Activated gamma-delta T cell (primary cell): ENCODE measurements around the gene GDPD3.

Source experiments
- DNase-seq: peaks from one replicate; lab custom pipeline; 2025; lab: John Stamatoyannopoulos, UW

Gene GDPD3

DNA sequence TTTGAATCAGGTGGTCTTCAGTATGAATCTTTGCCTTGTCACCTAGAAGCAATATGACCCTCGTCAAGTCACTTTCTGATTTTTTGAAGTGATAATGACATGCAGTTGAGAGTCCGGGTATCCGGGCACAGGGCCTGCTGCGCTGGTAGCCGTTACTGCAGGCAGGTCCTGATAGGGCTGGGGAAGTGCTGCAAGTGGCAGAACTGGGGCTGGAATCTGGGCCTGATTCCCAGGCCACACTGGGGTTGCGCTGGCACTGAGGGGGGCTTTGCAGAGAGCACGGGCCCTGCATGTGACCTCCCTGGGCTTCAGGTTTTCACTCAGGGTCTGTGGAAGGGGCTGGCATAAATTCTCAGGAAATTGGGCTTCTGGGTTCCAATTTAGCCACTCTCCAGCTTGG is 34.6 kb downstream of the GDPD3 start:
- DNase-seq: no peak

DNA sequence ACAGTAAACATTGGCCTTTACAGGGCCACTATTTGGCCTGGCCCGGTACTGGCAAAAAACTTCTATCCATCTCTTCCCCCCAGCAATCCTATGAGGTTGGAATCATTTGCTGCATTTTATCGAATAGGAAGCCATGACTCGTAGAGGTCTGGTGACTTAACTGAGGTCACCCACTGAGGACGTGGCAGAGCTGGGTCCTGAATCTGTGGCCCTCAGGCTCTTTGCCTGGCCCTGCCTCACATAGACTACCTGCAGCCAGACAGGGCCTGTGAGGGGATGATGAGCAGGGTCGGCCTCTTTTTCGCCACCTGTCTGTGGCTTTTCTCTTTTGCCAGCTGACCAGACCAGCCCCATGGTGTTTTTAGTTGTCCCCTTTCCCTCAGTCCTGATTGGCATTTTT is 35.7 kb downstream of the GDPD3 start:
- no peak for DNase-seq

DNA sequence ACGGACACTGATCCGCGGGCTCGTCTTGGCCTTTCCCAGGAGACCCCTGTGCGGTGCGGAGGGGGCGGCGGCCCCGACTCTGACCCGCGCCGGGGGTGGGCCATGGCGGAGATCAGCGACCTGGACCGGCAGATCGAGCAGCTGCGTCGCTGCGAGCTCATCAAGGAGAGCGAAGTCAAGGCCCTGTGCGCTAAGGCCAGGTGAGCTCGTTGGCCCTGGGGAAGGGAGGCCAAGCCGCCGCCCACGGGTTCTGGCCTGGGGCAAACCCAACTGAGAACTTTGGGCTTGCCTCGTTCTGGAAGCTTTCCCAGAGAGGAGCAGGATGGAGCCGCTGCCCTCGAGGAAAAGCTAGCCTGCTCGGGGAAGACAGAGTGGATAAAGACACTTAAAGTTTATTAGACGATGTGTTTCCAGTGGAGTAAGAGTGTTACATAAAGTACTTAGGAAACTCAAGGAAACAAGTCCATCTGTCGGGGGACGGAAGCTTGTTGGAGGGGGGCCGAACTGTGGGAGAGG is 37.0 kb downstream of the GDPD3 start:
- DNase-seq: no peak

DNA sequence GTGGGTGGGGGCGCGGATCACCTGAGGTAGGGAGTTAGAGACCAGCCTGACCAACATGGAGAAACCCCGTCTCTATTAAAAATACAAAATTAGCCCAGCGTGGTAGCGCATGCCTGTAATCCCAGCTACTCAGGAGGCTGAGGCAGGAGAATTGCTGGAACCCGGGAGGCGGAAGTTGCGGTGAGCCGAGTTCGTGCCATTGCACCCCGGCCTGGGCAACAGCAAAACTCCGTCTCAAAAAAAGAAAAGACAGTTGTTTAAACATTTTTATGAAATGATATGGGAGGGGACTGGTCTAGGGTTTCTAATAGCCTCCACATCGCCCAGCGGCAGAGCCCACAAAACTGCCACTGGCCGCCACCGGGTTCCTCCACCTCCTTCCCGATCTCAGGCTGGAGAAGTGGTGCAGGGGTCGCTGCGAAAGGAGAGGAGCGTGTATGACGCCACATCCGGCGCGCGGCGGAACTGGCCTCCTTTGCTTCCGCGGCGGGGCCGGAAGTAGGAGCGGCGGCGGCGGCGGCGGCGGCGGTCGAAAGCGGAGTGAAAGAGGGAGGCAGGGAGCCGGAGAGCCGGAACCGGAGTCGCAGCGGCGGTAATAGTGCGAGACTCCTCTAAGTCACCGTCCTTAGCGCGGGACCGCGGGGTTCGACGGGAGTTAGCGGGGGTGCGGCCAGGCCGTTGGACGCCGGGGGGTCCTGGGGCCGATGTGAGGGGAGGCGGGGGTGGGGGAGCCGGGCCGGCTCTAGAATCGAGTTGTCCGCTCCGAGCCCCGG is 37.6 kb downstream of the GDPD3 start, which contains the start of gene PPP4C:
Gene PPP4C (plus strand): TSS at position 492 of the 773 bp plus-strand sequence. CDS start 384 bp downstream, outside the sequence.
- DNase-seq: peak; percentile 93

DNA sequence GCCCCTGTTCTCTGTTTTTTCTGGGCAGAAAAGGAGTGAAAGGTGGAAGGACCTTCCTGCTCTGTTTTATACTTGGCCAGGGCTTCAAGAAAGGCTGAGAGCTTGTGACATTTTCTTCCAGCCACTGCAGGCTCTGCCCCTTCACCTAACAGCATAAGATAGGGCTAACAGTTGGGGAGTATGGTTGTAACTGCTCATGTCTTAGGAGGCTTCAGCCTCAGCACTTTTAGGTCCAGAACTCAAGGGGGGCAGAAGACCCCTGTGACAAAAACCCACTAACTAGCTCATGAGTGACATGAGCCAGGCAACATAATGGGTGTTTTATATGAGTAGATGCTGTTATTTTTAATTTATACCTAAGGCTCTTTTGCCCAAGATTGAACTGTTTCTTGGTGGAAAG is 42.8 kb downstream of the GDPD3 start:
- DNase-seq: no peak

DNA sequence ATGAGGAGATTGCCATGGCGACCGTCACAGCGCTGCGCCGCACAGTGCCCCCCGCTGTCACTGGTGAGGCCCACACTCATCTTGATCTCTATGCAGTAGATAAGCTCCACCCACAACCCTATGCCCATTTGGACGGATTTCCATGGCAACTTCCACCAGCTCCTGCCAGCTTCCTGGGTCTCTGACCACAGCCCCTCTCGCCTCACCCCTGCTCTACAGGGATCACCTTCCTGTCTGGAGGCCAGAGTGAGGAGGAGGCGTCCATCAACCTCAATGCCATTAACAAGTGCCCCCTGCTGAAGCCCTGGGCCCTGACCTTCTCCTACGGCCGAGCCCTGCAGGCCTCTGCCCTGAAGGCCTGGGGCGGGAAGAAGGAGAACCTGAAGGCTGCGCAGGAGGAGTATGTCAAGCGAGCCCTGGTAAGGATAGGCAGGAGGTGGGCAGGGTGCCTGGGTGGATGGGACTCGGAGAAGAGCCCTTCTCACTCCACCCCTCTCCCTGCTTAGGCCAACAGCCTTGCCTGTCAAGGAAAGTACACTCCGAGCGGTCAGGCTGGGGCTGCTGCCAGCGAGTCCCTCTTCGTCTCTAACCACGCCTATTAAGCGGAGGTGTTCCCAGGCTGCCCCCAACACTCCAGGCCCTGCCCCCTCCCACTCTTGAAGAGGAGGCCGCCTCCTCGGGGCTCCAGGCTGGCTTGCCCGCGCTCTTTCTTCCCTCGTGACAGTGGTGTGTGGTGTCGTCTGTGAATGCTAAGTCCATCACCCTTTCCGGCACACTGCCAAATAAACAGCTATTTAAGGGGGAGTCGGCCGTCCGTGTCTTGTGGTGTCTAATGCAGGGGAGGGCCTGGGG is 43.5 kb downstream of the GDPD3 start:
- no peak for DNase-seq

DNA sequence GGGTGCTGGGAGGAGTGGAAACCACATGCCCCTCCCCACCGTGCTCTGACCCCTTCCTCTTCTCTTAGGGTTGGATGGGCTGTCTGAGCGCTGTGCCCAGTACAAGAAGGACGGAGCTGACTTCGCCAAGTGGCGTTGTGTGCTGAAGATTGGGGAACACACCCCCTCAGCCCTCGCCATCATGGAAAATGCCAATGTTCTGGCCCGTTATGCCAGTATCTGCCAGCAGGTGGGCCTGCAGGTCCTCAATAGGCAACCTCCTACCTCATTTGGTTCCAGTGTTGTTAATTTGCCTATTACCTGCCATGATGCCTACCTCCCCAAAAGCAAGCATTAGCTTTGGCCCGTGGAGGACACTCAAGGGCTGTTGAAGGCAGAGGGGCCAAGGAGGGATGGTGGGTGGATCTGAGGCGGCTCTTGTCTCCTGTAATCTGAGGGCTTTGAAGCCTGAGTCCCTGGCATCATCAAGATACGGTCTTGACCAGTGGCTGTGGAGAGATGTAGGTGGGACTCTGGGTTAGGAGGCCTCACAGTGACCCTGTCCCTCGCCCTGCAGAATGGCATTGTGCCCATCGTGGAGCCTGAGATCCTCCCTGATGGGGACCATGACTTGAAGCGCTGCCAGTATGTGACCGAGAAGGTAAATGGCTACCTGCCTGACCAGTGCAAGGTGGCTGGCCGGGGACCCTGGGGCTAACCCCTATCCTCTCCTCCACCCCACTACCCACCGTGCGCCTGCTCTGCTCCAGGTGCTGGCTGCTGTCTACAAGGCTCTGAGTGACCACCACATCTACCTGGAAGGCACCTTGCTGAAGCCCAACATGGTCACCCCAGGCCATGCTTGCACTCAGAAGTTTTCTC is 44.4 kb downstream of the GDPD3 start:
- DNase-seq: no peak

DNA sequence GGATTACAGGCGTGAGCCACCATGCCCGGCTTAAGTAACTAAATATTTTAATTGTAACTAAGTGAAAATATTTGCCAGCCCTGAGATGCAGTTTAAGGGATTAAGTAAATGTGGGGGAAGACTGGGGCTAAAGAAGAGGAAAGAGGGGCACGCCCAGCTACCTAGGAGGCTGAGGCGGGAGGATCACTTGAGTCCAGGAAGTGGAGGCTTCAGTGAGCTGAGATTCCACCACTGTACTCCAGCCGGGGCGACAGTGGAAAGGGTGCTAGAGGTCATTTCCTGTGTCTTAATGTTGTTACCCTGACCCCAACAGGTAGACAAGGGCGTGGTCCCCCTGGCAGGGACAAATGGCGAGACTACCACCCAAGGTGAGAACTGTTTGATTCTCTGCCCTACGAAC is 45.0 kb downstream of the GDPD3 start:
- no peak for DNase-seq

DNA sequence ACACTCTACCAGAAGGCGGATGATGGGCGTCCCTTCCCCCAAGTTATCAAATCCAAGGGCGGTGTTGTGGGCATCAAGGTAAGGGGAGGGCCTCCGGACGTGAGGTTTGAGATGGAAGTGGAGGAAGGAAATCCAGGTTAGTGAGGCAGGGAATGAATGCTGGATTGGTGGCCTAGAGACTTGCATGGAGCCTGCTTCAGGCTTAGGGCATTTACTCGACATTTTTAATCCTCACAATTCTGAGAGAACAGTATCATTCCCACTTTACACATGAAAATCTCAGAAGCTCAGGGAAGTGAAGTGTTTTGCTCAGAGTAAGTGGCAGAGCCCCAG is 45.8 kb downstream of the GDPD3 start:
- DNase-seq: no peak

DNA sequence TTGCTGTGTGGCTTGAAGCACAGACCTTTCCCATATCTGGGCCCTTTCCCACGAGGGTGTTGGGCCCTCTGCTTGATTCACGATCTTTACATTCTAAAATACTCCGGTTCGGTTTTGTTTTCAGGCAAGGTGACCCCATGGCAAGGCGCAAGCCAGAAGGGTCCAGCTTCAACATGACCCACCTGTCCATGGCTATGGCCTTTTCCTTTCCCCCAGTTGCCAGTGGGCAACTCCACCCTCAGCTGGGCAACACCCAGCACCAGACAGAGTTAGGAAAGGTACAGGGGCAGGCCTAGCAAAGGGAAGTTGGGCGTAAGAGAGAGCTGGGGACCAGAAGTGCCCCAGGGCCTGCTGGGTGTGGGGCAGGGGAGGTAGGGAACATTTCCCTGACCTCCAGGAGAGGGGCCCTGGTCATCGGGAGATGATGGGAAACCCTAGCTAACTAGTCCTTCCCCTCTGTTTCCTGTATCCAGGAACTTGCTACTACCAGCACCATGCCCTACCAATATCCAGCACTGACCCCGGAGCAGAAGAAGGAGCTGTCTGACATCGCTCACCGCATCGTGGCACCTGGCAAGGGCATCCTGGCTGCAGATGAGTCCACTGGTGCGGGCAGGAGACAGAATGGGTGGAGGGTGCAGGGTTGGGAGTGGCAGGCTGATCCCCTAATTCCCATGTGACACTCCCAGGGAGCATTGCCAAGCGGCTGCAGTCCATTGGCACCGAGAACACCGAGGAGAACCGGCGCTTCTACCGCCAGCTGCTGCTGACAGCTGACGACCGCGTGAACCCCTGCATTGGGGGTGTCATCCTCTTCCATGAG is 46.4 kb downstream of the GDPD3 start:
- no peak for DNase-seq

DNA sequence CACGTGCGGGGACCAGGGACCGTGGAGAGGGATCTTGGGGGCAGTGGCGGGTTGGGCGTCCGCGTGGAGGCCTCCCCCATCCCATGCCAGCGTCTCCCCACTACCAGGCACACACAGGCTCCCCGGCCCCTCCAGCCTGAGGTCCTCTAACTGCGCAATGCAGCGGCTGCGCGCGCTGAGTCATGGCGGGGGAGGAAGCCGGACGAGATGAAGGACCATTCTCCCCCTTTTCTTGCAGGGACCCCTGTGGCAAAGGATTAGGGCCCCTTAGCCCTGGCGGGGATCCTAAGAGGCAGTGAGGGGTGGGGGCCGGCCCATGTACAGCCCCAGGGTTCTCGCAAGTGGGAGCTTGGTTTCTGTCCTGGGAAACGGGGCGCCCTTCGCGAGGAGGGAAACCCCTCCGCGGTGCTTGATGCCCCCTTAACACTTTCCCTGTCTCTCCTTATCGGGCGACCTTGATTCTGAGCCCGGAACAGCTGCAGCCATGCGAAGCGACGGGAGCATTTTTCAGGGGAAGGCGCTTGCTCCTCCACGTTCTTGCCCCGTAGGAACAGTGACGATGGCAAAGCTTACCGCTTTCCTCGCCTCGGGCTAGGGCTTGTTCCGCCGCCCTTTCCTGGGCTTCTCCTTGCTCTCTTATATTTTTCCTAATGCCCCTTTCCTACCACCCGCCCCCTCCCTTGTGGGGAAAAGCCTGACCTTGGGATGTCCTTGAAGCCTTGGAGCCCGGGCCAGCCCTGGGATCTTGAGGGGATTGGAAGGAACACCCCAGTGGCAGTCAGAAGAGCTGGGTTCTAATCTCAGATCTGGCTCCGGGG is 47.2 kb downstream of the GDPD3 start:
- DNase-seq: no peak

DNA sequence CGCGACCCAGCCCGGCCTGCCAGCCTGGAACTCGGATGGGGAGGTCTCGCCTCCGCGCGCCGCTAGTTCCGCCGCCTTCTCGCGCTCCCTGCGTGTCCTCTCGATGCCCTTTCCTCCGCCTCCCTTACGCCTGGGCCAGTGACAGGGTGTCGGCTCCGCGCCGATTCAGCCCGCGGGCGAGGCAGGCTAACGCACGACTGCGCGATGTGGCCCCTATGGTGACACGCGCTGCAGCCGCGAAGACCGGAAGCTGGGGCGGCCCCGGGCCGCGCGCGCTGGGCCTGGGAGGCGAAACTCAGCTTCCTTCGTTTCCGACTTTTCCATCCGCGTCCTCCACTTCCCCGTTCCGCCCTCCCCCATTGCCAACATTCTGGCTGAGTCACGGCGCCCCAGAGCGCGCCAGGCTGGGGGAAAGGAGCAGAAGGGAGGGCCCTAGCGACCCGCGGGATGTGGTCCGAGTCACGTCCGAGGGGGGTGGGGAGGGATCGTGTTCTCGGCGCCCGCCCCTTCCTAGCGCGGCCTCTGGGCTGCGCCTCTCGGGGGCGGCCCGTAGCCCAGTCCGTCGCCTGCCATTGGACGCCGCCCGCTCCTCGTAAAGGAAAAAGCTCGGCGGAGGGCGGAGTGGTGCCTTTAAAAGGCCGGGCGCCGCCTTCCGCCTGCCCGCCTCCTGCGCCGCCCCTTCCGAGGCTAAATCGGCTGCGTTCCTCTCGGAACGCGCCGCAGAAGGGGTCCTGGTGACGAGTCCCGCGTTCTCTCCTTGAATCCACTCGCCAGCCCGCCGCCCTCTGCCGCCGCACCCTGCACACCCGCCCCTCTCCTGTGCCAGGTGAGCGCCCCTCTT is 48.0 kb downstream of the GDPD3 start, which contains the start of gene ALDOA:
Gene ALDOA (plus strand): TSS at position 659 of the 841 bp plus-strand sequence. CDS start 1,138 bp downstream, outside the sequence.
- DNase-seq: peak; percentile 90

DNA sequence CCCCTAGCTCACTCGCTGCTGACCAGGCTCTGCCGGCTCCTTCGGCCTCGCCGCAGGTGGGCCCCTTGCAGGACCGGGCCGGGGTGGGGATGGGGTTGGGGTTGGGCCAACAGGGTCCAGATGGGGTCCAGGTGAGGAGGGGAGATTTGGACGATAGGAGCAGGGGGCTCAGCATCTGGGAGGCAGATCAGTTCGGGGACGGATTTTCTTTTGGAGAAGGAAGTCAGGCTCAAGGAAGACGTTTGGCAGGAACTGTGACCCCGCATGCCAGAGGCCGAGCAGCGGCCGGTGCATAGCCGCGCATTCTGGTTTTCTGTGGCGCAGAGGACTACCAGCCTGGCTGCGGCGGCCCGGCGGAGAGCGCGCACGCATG is 48.6 kb downstream of the GDPD3 start:
- DNase-seq: no peak

DNA sequence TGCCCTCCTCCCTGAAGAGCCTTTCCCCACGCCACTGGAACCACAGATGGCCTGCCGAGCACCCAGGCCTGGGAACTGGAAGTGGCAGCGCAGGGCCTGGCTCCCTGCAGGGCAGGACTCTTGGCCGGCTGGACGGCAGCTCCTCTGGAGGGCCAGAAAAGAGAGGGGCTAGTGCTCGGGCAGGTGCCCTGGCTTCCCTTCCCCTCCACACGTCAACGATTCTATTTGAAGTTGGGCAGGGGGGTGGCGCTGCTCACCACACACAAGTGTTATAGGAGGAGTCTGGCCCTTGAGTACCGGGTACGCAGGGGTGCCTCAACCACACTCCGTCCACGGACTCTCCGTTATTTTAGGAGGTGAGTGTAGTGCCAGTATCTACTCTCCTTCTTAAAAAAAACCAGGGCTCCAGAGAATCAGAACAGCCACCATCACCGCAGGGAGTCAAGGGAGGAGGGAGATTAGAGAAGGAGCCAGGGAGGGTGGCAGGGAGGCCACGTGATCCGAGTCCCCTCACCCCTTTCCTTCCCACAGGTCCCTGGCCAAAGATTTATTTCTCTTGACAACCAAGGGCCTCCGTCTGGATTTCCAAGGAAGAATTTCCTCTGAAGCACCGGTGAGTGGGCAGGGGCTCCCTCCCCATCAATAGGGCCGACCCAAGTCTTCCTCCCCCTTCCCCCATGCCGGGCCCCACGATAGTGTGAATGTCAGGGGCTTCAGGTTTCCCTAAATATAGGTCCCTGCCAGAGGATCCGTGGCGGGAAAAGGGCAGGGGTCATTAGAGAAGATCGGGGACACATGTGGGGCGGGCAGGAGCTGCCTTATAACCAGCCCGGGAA is 49.2 kb downstream of the GDPD3 start:
- DNase-seq: no peak

DNA sequence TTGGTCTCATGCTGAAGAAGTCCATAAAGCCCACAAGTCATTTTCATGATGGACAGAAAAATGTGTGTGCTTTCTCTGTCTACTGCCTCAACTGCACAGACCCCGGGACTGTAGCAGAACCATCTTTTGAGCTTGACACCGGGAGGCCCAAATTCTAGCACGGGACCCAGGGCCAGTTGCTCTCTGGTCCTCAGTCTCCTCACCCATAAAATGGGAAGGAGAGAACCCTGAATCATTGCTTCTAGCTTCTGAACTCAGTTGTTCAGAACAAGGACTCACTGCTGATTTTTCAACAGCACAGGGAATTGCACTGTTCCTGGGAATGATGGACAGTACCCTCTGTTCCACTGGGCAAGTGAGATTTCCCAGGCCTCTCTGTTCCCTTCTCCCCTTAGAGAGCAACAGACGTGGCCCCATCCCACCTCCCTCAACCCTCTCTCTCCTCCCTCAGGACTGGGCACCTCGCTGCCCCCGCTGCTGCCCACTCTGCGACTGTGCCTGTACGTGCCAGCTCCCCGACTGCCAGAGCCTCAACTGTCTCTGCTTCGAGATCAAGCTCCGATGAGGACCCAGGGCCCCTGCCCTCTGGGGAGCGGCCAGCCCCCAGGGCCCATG is 50.0 kb downstream of the GDPD3 start:
- no peak for DNase-seq

DNA sequence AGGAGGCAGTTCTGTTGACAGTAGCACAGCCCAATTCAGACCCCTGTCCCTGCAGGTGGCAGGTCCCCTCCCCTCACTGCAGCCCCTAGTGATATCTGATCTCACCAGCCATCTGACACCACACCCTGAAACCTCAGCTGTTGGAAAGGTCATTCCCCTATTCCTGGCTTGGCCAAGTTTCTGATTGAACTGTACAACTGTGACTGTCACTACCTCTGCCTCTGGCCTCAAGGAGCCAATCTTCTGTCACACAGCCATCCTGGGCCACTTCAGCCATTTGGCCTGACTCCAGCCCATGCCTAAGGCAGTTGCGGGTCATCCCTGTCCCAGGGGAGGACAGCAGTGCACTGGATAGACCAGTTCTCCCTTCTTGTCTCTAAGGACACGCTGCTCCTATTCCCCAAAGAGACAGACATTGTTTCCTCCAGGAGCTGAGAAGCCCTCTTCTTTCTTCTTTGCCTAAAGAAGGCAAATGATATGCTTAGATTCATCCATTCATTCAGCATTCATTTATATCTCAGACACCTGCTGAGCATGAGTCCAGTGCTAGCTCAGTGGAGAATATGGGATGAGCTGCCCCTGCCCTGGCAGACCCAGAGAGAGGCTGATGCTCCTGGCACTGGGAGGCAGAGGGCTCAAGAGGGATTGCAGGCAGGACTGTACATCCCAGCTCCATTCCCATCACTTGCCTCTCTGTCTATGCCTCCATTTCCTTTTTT is 52.3 kb downstream of the GDPD3 start:
- no peak for DNase-seq

DNA sequence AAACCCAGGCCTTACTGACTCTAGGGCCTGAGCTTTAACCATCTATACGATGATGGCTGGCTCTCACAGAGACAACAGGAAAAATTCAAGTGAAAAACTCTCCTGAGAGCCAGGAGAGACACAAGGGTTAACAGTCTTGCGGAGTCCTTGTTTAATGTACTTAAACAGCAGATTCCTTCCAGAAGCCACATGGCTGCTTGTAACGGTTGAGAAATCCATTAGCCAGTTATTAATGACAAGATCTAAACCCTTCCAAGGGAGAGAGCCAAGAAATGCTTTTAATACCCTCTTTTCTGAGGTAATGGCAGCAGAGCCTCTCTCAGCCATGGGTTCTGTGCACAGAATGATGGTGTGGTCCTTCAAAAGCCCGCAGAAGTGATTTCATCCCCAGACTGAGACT is 53.0 kb downstream of the GDPD3 start:
- no peak for DNase-seq
